ENCODE measurements around the gene SLC41A3. TPM values are rescaled to one million over a fixed set of nuclear protein-coding genes. Genes with fewer than 3 reads are reported as not detected.

The SLC41A3 gene
- total RNA-seq, 2 donors from 2014 or later: 46.8 to 50.4 TPM

GRCh38 chr3:126035362-126036050 lies 48.4 kb downstream of the SLC41A3 start:
- no peak overlapping the region for H3K4me3 Mint-ChIP-seq
- peaks cover 69% of the 10 kb centered on the region for H3K36me3 Mint-ChIP-seq (ENCODE audit: low read depth)
- Histone ChIP-seq H3K9ac (ENCODE audit: extremely low read depth, low read length, poor library complexity, severe bottlenecking) (no peak overlapping the region), H3K36me3 (ENCODE audit: control insufficient read depth, insufficient read depth, low read length) (peaks cover 17% of the 10 kb centered on the region), H3K27ac (ENCODE audit: low read depth, low read length) (no peak overlapping the region), H3K9me3 (ENCODE audit: control insufficient read depth, low read length) (peaks cover 34% of the 10 kb centered on the region), H3K27me3 (ENCODE audit: control insufficient read depth, insufficient read depth, low read length, poor library complexity, severe bottlenecking) (no peaks in the 10 kb centered on the region), H3K4me1 (ENCODE audit: control insufficient read depth, insufficient read depth, low read length) (no peaks in the 10 kb centered on the region), H3K4me3 (ENCODE audit: low read length) (no peak overlapping the region)
- no peak for TF ChIP-seq CTCF (conservative IDR thresholded peaks at IDR 0.05)
- no peak for DNase-seq
- peaks cover 26% of the 10 kb centered on the region for H3K9me3 Mint-ChIP-seq
- no peak overlapping the region for H3K27ac Mint-ChIP-seq
- H3K27me3 Mint-ChIP-seq (ENCODE audit: insufficient read depth): no peaks in the 10 kb centered on the region
- 89 to 98% methylated on average over 8 to 12 of the region's 12 CpGs for WGBS, 2 experiments (ENCODE audit: insufficient coverage in 1 of 2, insufficient read length in 1 of 2)
- peaks cover 11% of the 10 kb centered on the region for H3K4me1 Mint-ChIP-seq

- H3K27ac ChIP-seq (ENCODE audit: low read depth, low read length): no peak overlapping the region
- H3K36me3 Mint-ChIP-seq (ENCODE audit: low read depth): peaks cover 71% of the 10 kb centered on the region
- no peak overlapping the region for H3K27ac Mint-ChIP-seq
- H3K4me3 ChIP-seq (ENCODE audit: low read length): no peak overlapping the region
- peaks cover 20% of the 10 kb centered on the region for H3K36me3 ChIP-seq (ENCODE audit: control insufficient read depth, insufficient read depth, low read length)
- peaks cover 30% of the 10 kb centered on the region for H3K9me3 Mint-ChIP-seq
- H3K4me1 Mint-ChIP-seq: peaks cover 11% of the 10 kb centered on the region
- H3K27me3 Mint-ChIP-seq (ENCODE audit: insufficient read depth): no peaks in the 10 kb centered on the region
- H3K4me3 Mint-ChIP-seq: no peak overlapping the region
- no peak for TF ChIP-seq CTCF (conservative IDR thresholded peaks at IDR 0.05)
- peaks cover 35% of the 10 kb centered on the region for H3K9me3 ChIP-seq (ENCODE audit: control insufficient read depth, low read length)
- no peaks in the 10 kb centered on the region for H3K4me1 ChIP-seq (ENCODE audit: control insufficient read depth, insufficient read depth, low read length)
- H3K9ac ChIP-seq (ENCODE audit: extremely low read depth, low read length, poor library complexity, severe bottlenecking): no peak overlapping the region
- WGBS, 2 experiments (ENCODE audit: insufficient coverage in 1 of 2, insufficient read length in 1 of 2): 85 to 97% methylated on average over 6 to 11 of the region's 11 CpGs
- DNase-seq: no peak
- H3K27me3 ChIP-seq (ENCODE audit: control insufficient read depth, insufficient read depth, low read length, poor library complexity, severe bottlenecking): no peaks in the 10 kb centered on the region
These were observed 49.2 kb downstream of the SLC41A3 start for GRCh38 chr3:126034481-126035361.

- H3K4me3 Mint-ChIP-seq: no peak overlapping the region
These were observed 50.2 kb downstream of the SLC41A3 start for GRCh38 chr3:126033765-126034164.

More at GRCh38 chr3:126033765-126034164, 50.2 kb downstream of the SLC41A3 start:
- no peak for DNase-seq
- no peak for TF ChIP-seq CTCF (conservative IDR thresholded peaks at IDR 0.05)
- H3K9me3 ChIP-seq (ENCODE audit: control insufficient read depth, low read length): peaks cover 35% of the 10 kb centered on the region
- H3K9ac ChIP-seq (ENCODE audit: extremely low read depth, low read length, poor library complexity, severe bottlenecking): no peak overlapping the region
- H3K4me3 ChIP-seq (ENCODE audit: low read length): no peak overlapping the region
- no peaks in the 10 kb centered on the region for H3K27me3 Mint-ChIP-seq (ENCODE audit: insufficient read depth)
- H3K27me3 ChIP-seq (ENCODE audit: control insufficient read depth, insufficient read depth, low read length, poor library complexity, severe bottlenecking): no peaks in the 10 kb centered on the region
- H3K4me1 Mint-ChIP-seq: peaks cover 11% of the 10 kb centered on the region
- H3K36me3 Mint-ChIP-seq (ENCODE audit: low read depth): peaks cover 71% of the 10 kb centered on the region
- no peak overlapping the region for H3K27ac Mint-ChIP-seq
- peaks cover 22% of the 10 kb centered on the region for H3K36me3 ChIP-seq (ENCODE audit: control insufficient read depth, insufficient read depth, low read length)
- H3K9me3 Mint-ChIP-seq: peaks cover 32% of the 10 kb centered on the region
- H3K4me1 ChIP-seq (ENCODE audit: control insufficient read depth, insufficient read depth, low read length): no peaks in the 10 kb centered on the region
- 92 to 94% methylated on average over 3 to 5 of the region's 5 CpGs for WGBS, 2 experiments (ENCODE audit: insufficient coverage in 1 of 2, insufficient read length in 1 of 2)
- no peak overlapping the region for H3K27ac ChIP-seq (ENCODE audit: low read depth, low read length)
